Activated naive CD4-positive, alpha-beta T cell treated with anti-CD3 and anti-CD28 coated beads, Interleukin-2, amount 50 U/mL, for 16 hours (primary cell): ENCODE results near the gene DVL2.

Experiments used
- DNase-seq: peaks from one replicate; pipeline ENCODE4 v3.0.0-alpha.2; 2020

The DVL2 gene

DNA sequence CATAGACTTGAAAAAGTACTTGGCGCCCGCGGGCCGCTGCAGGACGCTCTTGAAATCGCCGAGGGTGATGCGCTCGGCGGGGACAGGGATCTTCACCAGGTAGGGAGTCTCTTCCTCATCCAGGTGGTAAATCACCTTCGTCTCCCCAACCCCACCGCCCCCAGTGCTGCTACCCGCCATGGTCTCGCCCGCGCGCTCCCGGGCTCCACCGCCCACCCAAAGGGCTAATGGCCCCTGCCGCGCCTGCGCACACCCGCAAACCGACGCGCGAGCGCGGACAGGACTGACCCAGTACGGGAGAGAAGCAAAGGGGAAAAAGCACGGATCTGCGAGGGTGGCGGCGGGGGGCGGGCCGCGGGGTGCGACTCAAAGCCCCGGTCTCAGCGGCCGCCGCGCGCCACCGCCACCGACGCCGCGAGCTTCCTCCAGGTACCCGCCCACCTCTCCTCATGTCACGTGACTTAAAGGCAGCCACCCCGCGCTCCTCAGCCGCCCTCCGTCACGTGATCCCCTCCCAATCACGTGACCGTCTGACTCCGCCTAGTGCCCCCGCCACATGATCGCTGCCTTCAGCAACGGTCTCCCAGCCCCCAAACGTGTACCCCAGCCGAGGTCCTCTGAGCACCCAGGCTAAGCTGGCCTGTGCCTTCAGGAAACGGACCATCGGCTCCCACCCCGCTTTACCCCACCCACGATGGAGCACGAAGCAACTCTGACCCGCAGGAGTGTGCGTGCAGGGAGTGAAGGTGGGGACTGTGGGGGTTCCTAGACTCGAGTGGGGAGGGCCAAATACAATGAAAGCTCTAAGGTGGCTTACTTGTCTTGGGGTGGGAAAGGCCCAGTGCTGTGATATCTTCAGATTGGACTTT is at the start of gene DVL2:
Gene DVL2, minus strand, starts transcription at position 435 of the 869 bp plus-strand sequence. Its CDS starts 255 bp downstream, at position 180.
- DNase-seq: peak; percentile 95

DNA sequence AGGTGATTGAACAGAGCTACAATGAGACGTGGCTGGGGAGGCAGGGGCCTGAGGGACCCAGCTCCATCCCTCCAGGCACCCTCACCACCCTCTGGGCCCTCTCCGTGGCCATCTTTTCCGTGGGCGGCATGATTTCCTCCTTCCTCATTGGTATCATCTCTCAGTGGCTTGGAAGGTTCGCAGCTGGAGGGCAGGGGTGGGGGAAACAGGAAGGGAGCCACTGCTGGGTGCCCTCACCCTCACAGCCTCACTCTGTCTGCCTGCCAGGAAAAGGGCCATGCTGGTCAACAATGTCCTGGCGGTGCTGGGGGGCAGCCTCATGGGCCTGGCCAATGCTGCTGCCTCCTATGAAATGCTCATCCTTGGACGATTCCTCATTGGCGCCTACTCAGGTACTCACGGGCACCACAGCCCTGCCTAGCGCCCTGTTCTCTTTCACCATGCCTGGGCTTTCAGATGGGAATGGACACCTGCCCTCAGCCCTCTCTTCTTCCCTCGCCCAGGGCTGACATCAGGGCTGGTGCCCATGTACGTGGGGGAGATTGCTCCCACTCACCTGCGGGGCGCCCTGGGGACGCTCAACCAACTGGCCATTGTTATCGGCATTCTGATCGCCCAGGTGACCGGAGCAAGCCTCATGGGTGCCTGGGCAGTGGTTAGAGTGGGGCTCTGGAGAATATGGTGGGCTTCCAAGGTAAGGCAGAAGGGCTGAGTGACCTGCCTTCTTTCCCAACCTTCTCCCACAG is 49.3 kb upstream of the DVL2 start:
- no peak for DNase-seq

DNA sequence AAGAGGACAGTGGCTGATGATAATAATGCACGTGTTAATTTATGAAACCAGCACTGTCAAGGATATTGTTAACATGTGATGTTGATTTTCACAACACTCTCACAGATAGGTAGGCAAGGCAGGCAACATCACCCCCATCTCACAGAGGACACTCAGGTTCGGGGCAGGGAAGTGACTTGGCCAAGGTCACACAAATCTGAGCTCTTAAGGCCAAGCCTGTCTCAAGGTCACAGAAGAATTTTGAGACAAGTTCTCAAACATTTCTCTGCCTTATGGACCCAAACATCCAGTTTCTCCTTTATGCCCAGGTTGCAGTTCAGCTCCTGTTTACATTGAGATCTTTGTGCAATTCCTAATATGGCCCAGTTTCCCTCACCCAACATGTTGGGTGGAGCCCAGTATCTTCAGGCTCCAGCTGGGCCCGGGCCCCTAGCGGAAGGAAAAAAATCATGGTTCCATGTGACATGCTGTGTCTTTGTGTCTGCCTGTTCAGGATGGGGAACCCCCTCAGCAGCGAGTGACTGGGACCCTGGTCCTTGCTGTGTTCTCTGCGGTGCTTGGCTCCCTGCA is 48.5 kb upstream of the DVL2 start:
- DNase-seq: no peak

DNA sequence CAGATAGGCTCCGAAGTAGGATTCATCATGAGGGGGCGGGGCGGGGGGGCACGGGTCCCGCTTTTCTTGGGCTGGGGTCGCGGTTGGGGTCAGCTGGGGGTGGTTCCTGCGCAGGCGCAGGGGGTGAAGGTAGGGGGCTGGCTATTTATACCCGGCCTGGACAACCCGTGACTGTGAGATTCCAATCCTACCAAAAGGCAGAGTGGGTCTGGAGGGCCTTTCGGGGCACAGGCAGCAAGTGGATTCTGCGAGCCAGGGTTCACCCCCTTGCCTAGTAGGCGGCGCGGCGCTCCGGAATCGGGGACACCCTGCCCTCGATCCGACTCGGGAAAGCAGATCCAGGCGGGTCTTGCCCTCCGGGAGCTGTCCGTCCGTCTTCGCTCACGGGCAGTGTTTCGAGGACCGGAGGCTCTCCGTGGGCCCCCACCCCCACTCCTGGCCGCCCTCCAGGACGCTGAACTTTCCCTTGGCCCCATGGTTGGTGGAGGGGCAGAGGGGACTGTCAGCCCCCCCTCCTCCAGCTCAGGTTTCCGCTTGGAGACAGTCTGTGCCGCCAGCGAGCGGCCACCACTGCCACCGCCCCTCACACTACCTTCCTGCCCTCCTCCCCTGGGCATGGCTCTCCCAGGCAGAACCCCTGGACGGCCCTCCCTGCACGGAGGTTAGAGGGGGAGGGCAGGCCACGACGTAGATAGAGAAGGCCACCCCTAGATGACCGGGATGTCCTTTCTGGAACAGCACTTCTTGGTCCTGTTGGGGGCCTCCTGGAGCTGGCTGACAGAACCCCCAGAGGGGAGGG is 47.8 kb upstream of the DVL2 start:
- DNase-seq: no peak

DNA sequence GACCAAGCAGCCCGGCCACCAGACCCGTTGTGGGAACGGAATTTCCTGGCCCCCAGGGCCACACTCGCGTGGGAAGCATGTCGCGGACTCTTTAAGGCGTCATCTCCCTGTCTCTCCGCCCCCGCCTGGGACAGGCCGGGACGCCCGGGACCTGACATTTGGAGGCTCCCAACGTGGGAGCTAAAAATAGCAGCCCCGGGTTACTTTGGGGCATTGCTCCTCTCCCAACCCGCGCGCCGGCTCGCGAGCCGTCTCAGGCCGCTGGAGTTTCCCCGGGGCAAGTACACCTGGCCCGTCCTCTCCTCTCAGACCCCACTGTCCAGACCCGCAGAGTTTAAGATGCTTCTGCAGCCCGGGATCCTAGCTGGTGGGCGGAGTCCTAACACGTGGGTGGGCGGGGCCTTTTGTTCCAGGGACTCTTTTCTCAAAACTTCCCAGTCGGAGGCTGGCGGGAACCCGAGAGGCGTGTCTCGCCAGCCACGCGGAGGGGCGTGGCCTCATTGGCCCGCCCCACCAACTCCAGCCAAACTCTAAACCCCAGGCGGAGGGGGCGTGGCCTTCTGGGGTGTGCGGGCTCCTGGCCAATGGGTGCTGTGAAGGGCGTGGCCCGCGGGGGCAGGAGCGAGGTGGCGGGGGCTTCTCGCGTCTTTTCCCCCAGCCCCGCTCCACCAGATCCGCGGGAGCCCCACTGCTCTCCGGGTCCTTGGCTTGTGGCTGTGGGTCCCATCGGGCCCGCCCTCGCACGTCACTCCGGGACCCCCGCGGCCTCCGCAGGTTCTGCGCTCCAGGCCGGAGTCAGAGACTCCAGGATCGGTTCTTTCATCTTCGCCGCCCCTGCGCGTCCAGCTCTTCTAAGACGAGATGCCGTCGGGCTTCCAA is 47.0 kb upstream of the DVL2 start, which contains the start of gene SLC2A4:
Gene SLC2A4, plus strand, starts transcription at position 645 of the 879 bp plus-strand sequence. Its CDS starts 217 bp downstream, at position 862.
- DNase-seq: peak; percentile 93

DNA sequence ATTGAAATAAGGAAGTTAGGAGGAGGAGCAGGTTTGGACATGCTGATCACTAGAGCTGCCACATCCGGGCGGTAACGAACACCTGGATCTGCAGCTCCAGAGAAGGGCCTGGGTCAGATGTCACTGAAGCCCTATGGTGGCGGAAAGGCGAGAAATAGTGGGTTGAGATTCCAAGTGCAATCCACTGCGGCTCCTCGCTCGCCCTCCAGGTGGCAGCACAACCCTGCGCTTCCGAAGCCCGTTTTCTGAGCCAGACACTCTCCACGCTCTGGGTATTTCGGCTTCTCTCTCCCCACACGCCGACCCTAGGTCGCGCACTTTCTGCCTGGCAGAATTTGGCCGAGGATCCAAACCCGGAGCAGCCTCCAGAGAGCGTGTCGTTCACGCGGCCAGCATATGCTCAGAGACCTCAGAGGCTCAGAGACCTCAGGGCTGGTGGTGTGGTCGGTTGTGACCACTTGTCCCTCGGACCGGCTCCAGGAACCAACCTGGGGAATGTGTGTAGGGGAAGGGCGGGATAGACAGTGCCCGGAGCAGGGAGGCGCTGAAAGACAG is 46.3 kb upstream of the DVL2 start:
- peak; percentile 86 for DNase-seq

DNA sequence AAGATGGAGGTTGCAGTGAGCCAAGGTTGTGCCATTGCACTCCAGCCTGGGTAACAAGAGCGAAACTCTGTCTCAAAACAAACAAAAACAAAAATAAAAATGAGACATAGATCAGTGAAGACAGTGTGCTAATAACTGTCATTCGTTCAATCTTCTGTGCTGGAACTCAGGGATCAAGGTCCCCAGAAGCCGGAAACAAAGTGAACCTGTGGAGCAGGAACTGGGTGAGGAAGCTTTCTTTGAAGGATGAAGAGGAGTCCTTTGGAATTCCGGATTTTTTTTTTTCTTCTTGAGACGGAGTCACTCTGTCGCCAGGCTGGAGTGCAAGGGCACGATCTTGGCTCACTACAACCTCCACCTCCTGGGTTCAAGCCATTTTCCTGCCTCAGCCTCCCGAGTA is 45.1 kb upstream of the DVL2 start:
- DNase-seq: no peak

DNA sequence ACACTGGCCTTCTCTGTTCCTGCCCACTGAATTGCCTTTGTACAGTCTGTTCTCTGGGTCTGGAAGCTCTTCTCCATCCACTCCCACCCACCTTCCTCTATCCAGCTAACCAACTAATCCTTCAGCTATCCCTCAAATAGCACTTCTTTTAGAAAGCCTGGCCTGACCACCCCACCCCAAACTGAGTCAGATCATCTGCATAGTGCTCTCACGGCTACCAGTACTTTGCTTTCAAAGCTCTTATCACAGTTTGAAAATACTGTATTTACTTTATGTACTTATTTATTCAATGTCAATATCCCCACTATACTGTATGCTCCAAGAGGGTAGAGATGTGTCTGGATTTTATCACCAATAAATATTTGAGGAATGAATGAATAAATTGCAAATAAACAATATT is 32.5 kb upstream of the DVL2 start:
- no peak for DNase-seq

DNA sequence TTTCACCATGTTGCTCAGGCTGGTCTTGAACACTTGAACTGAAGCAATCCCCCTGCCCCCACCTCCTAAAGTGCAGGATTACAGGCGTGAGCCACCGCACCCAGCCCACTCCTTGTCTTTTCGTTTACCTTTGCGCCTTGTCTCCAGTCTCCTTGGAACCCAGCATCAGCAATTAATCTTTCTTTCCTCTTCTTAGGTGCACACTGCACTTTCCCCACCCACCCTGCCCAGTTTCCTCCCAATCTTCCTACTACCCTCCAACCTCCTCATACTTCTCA is 29.4 kb upstream of the DVL2 start:
- no peak for DNase-seq

DNA sequence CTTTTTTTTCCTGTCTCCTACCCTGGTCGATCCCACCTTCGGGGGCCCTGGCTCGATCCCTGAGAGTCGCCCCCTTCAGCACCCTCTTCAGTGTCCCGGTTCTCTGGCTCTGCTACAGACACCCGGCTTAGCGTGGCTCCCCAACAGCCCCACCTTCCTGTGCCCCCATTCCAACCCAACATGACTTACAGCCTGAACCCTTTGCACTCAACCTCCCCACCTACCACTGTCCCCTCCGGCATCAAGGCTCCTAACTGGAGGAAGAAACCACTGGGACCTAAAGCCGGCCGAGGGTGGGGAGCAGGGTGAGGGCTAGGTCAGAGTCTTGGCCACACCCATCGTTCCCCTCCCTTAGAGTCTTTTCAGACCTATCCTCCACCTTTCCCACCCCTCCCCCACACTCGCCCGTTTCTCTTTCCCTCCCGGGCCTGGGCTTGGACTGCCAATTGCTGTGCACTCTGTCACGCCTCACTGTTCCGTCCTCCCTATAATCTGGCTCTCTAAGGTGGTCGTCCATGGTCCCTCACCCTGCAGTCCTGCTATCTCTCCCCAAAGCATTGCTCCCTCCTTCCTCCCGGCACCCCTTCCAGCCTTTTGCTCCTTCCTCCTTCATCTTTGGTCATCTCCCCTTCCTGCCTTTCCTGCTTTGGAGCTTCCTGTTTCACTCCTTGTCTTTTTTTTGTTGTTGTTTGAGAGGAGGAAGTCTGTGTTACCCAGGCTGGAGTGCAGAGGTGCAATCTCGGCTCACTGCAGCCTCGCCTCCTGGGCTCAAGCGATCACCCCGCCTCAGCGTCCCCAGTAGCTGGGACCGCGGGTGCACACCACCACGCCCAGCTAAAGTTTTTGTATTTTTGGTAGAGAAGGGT is 28.9 kb upstream of the DVL2 start:
- no peak for DNase-seq

DNA sequence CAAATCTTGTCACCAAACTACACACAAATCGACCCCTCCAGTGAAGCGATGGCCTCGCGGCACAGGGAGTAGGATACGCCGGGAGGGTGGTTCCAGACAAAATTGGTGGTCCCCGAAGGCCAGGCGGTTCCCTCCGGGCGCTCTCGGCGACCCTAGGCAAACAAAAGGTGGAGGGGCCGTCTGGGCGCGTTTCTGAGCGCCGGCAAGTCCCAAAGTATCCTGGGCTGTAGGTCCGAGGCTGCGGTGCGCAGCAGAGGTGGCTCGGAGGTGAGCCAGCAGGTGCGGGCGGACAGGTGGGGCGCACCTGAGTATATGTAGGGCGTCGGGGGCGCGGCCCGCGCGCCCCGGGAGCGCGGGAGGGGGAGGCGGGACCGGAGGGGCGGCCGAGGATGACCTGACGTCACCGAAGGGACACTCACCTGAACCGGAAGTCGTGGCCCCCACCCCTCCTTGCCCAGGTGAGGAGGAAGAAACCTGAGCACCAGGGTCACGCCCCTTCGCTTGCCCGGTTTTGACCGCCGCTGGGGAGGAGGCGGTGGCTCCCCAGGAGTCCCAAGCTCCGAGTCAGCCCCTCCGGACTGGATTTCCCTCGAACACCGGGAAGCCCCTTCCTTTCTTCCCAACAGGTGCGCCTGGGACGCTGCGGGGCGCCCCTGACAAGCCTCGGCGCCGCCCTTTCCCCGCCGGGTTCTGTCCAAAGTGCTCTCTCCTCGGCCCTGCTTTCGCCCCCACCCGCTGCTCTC is 28.0 kb upstream of the DVL2 start, which contains the start of gene CLDN7:
Gene CLDN7, minus strand, starts transcription at position 287 of the 743 bp plus-strand sequence. CDS start 435 bp downstream, outside the sequence.
- DNase-seq: no peak

DNA sequence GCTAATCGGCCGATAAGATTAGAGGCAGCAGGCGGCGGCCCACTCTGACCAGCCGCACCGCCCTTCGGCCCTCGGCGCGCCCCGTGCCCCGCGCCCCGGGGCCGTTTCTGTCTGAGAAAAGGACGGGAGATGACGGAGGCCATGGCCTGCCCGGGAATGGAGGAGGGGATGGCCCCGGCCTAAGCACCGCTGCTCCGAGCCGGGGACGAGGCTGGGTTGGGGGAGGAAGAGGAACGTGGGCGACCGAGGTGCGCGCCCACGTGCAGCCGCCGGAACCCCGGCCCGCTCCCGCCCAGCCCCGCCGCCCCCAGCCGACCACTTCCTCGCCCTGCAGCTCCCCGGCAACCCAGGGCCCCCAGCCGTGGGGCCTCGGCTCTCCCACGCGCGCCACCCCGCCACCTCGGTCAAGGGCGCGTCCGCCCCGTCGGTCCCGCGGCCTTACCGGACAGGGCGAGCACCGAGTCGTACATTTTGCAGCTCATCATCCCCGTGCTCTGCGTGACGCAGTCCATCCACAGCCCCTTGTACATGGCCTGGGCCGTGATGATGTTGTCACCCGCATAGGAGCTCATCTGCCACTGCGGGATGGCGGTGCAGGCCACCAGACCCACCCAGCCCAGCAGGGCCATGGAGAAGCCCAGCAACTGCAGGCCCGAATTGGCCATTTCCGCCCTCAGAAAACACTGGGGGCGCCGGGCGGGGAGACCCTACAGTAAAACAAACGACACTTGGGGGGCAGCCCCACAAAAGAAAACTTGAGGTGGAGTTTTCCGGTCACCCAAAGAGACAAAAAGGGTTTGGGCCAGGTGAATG is 27.3 kb upstream of the DVL2 start:
- DNase-seq: peak; percentile 33

DNA sequence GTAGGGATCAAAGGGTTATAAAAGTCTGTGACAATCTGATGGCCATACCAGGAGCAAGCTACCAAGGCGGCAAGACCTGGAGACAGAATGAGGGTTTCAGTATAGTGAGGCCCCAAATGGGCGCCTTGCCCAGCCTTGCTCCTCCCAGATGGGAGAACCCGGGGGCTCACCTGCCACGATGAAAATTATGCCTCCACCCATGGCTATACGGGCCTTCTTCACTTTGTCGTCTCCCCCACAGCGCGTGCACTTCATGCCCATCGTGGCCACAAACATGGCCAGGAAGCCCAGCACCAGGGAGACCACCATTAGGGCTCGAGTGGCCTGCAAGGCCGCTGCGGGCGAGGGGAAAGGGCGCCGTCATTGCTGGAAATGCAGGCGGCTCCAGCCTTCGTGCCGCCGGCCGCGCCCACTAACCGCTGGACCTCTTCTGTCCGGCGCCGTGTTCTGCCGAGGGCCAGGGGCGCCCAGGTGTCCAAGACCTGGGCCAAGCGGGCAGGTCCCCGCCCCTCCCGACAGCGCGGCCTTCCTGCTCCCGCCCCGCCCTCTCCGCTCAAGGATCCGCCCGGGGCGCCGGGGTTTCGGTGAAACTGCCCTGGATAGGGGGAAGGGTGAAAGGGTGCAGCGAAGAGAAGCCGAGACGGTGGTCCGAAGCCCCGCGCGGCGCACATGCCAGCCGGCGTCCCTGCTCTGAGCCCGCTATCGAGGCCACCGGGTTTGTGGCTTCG is 26.5 kb upstream of the DVL2 start:
- no peak for DNase-seq

DNA sequence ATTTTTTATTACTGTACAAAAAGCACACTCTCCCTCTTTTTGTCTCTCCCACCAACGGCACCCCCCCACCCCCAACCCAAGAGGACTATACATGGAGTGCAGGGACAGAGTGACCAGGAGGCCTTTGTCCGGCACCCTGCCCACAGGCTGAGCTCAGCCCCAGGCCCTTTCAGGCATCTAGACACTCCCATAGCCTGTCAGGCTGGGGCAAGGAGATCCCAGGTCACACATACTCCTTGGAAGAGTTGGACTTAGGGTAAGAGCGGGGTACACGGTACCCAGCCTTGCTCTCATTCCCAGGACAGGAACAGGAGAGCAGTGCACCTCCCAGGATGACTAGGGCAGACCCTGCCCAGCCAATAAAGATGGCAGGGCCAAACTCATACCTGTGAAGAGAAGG is 25.8 kb upstream of the DVL2 start:
- DNase-seq: no peak

DNA sequence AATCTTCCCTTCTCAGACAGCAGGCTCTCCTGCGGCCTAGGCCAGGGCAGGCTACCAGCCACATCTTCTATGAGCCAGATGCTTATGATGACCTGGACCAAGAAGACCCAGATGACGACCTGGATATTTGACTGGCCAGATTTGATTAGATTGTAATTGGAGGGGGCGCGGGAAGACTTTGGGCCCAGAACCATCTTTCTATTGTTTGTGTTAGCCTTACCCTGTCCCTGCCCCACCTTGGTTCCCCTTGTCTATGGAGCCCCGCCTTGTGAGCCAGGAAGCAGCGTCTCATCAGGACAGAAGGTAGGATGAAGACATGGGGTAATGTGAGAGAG is 25.2 kb upstream of the DVL2 start:
- no peak for DNase-seq

DNA sequence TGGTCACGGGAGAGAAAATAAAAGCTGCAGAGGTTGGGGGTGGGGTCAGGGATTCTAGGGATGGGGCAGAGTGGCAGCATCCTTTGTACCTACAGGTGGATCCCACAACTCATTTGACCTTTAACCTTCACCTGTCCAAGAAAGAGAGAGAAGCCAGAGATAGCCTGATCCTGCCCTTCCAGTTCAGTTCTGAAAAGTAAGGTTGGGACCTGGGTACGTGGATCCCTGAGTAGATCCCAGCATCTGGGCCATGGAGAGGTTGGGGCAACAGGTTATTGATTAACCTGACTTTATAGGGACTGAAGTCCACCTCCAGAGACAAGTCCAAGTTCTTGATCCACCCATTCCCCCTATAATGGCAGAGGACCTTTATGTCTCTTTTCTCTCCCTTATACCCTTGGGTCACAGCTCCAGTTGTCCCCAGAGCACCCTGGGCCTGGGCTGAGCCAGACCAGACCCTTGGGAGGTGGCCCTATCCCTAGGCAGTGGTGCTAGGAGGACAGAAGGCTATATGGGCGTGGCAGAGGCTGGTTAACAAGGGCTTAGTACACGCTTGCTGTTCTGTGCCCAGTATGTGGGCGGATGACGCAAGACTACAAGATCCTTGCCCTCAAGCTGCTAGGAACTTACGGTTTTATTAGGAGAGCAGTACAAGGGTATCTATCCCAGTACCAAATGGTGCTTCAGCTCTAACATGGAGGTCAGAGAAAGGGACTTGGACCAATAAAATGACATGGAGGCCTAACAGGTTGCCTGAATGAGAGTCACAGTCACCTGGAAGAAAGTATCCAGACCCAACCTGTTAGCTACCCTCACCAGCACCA is 24.6 kb upstream of the DVL2 start:
- DNase-seq: no peak

DNA sequence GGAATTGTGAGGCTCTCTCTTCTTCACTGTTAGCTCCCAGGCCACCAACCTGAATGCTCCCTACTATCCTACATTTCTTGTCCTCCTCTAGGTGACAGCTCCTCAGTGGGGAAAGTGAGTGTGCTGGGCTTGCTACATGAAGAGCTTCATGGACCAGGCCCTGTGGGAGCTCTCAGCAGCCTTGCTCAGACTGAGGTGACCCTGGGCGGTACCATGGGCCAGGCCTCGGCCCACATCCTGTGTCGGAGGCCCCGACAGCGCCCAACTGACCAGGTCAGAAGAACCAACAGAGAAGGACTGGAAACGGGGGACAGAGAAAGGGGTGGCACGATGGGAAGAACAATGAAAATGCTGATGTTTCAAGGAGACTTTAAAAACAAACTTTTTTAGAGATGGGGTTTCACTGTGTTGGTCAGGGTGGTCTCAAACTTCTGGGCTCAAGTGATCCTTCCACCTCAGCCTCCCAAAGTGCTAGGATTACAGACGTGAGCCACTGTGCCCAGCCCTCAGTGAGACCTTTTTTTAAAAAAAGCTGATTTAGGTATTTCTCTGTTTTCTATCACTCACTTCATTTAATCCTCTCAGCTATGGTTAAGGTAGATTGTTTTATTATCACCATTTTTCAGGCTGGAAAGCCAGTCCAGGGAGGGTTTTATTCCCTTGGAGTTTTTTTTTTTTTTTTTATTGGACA is 22.6 kb upstream of the DVL2 start:
- no peak for DNase-seq
